PC-3 (cell line): ENCODE results near the gene COASY.
"Not testable (repeated sequence)": the region's sequence is repeated elsewhere in the genome, so short reads cannot be mapped to it uniquely, and the experiment has no call there.

Experiments
- EZH2 ChIP-seq: fragments of 300-600 bp; sonication (generic); IDR thresholded peaks from one replicate; pipeline ENCODE4 v1.6.1; 2017; ENCODE audit warnings: antibody characterized with exemption, mild to moderate bottlenecking, low read length; ENCODE audit not compliant: unreplicated experiment
- EZH2phosphoT487 ChIP-seq: fragments of 300-600 bp; sonication (generic); IDR thresholded peaks from 2 replicates; pipeline ENCODE4 v1.6.1; 2018; ENCODE audit warnings: mild to moderate bottlenecking, antibody characterized with exemption, low read length, borderline replicate concordance
- TF ChIP-seq, protein P1 (sequence below): fragments of 300-600 bp; sonication (generic); conservative IDR thresholded peaks from 2 replicates; pipeline ENCODE4 v1.5.1; 2017; ENCODE audit warnings: antibody characterized with exemption, low read depth, mild to moderate bottlenecking, low read length

DNA sequence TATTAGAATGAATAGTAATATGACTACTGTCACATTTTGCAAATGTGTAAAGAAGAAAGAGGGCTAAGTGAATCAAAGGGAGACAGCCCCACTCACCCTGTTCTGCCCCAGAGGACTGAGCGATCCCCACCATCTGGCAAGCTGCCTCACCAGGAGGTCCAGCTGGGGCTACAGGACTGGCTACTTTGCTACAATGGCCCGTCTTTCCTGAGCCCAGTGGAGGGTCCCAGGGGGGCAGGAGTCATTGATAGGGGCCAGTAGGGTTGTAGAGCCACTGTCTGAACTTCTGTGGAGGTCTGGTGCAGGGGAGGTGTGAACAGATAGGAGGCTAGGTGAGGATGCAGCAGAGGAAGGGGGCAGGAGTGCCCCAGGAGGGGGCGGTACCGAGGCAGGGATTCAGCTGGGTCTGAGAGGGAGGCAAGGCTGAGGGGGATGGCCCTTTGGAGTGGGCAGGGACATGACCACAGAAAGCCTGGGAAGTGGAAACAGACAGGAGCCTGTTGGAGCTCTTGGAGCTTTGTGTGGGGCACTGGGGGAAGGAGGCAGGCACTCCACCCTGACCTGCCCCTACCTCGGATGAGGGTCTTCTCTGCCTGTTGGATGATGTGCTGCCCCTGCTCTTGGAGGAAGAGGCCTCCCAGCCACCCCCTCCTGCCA, 5.9 kb upstream of the COASY start:
- TF ChIP-seq, protein P1, sequence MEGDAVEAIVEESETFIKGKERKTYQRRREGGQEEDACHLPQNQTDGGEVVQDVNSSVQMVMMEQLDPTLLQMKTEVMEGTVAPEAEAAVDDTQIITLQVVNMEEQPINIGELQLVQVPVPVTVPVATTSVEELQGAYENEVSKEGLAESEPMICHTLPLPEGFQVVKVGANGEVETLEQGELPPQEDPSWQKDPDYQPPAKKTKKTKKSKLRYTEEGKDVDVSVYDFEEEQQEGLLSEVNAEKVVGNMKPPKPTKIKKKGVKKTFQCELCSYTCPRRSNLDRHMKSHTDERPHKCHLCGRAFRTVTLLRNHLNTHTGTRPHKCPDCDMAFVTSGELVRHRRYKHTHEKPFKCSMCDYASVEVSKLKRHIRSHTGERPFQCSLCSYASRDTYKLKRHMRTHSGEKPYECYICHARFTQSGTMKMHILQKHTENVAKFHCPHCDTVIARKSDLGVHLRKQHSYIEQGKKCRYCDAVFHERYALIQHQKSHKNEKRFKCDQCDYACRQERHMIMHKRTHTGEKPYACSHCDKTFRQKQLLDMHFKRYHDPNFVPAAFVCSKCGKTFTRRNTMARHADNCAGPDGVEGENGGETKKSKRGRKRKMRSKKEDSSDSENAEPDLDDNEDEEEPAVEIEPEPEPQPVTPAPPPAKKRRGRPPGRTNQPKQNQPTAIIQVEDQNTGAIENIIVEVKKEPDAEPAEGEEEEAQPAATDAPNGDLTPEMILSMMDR = not testable (repeated sequence)
- not testable (repeated sequence) for TF ChIP-seq EZH2, EZH2phosphoT487
